Smooth muscle cell of the pulmonary artery (primary cell): ENCODE data around the gene MMP3. TPM values are rescaled to one million over a fixed set of nuclear protein-coding genes. Genes with fewer than 3 reads are reported as not detected.

Experiments
- total RNA-seq: library from RNA; depleted of rRNA; stranded (reverse); fragments of >200 nt; gene quantifications from 2 replicates; pipeline ENCODE4 v1.2.3, GENCODE V29; 2014

Gene MMP3
- 0.40 TPM in 1 of 2 replicates, not detected in the other for total RNA-seq

DNA sequence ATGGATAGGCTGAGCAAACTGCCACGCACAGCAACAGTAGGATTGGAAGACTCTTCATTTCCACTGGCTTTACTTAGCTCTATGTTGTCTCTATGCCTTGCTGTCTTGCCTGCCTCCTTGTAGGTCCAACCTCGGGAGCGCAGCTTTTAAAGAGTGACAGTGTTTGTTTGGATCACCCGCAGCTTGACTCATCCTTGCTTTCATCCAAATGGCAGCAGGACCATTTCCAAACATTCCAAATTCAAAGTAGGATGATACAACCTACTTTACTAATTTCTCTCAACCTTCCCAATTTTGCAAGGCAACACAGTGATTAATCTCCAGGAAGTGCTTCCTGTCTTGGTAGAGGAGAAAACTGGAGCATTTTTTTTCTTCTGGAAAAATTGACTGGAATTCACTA lies at the start of gene MMP3:
Gene MMP3 (minus strand): TSS at position 121 of the 400 bp plus-strand sequence. CDS start 63 bp downstream, at position 58.

DNA sequence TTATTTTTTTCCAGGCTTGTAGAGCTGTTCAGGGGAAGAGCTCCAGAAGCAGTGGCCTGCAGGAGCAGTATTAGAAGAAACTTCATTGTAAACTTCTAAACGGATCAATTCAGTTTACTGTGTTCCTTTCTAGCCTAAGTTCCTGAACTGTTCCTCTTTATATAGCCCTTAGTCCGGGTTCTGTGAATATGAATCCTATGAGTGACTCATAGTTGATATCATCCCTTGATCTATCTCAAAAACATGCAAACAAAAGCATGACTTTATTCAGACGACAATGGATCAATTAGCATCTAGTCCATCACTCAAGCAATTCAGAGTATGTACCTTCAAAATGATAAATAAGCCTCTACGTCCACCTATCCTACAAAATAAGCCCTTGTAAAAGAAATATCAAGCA lies 31.4 kb upstream of the MMP3 start, which contains the start of gene MMP12:
Gene MMP12 (minus strand): TSS at position 131 of the 400 bp plus-strand sequence. CDS start 45 bp downstream, at position 86.

DNA sequence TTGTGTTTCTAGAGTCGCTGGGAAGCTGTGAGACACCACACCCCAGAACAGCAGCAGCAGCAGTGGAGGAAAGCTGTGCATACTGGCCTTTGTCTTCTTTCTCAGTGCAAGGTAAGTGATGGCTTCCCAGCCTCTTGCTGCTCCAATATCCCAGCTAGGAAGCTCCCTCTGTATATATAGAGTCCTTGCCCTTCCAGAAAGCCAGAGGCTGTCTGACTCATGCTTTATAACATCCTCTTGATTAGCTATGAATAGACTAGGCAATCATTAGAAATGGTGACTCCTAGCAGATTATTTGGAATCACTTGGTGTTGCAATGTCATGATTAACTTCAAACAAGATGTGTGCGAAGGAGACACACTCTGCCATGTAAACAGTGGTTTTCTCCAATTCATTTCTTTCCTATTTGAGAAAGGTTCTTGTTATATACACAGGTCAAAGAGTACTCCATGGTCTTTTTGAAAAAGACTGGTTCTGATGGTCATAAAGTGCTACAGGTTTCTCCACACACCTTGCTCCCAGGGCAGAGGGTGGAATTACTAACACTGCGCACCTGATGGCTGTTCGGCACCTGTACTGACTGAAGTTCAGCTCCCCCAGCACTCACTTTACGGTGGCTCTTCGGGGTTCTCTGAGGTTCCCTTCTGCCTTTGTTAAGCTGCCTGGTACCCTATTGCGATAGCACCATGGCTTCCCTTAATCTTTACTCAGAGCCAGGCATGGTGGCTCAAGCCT lies 45.2 kb downstream of the MMP3 start, which contains the start of gene MMP1:
Gene MMP1 (minus strand): TSS at position 149 of the 735 bp plus-strand sequence. CDS start 68 bp downstream, at position 81.

Other genes with a start within 250 kb of the MMP3 start
- not detected in 2 replicates for gene MMP20, start 218.3 kb downstream of the MMP3 start, total RNA-seq
- not detected in 2 replicates for gene MMP27, start 137.8 kb downstream of the MMP3 start, total RNA-seq
- 0.07 TPM in 2 replicates for gene MMP8, start 118.7 kb downstream of the MMP3 start, total RNA-seq
- gene MMP10, start 63.0 kb downstream of the MMP3 start, total RNA-seq = 3.8 and 5.1 TPM in 2 replicates
- gene MMP1, start 45.4 kb downstream of the MMP3 start, total RNA-seq = 746 and 915 TPM in 2 replicates
- gene MMP12, start 31.4 kb upstream of the MMP3 start, total RNA-seq = 0.07 and 0.17 TPM in 2 replicates
- gene MMP13, start 112.1 kb upstream of the MMP3 start, total RNA-seq = not detected in 2 replicates
- gene DCUN1D5, start 248.6 kb upstream of the MMP3 start, total RNA-seq = 35.8 and 40.5 TPM in 2 replicates